H9 (cell line): Measurements from ENCODE around the gene IL36RN. TPM values are rescaled to one million over a fixed set of nuclear protein-coding genes. Genes with fewer than 3 reads are reported as not detected.

Source experiments
- DNase-seq: peaks from one replicate; pipeline ENCODE4 v3.0.0-alpha.2; 2017
- H2AFZ ChIP-seq: one replicate; pipeline ENCODE4 v1.6.1; 2013; ENCODE audit warnings: mild to moderate bottlenecking, low read length, control low read depth, moderate library complexity
- H2AK5ac ChIP-seq: 2 replicates; pipeline ENCODE4 v1.6.1; 2013; ENCODE audit warnings: low read length, control low read depth, mixed read lengths; ENCODE audit not compliant: insufficient read length
- H2BK120ac ChIP-seq: one replicate; pipeline ENCODE4 v1.6.1; 2013; ENCODE audit warnings: low read depth, mild to moderate bottlenecking, low read length, control low read depth, inconsistent platforms; ENCODE audit not compliant: poor library complexity, severe bottlenecking
- H2BK12ac ChIP-seq: 2 replicates; pipeline ENCODE4 v1.6.1; 2013; ENCODE audit warnings: low read length, control low read depth, mixed read lengths, low read depth; ENCODE audit not compliant: insufficient read length
- H2BK15ac ChIP-seq: 2 replicates; pipeline ENCODE4 v1.6.1; 2013; ENCODE audit warnings: low read depth, low read length, control low read depth
- H2BK20ac ChIP-seq: one replicate; pipeline ENCODE4 v1.6.1; 2013; ENCODE audit warnings: low read depth, mild to moderate bottlenecking, low read length, control low read depth, inconsistent platforms; ENCODE audit not compliant: poor library complexity, severe bottlenecking
- H2BK5ac ChIP-seq: 2 replicates; pipeline ENCODE4 v1.6.1; 2013; ENCODE audit warnings: low read length, control low read depth, mixed read lengths; ENCODE audit not compliant: insufficient read length
- H3K14ac ChIP-seq: 2 replicates; pipeline ENCODE4 v1.6.1; 2013; ENCODE audit warnings: low read length, control low read depth; ENCODE audit not compliant: insufficient read depth
- H3K18ac ChIP-seq: 2 replicates; pipeline ENCODE4 v1.6.1; 2013; ENCODE audit warnings: low read depth, mild to moderate bottlenecking, mixed read lengths, low read length, control low read depth; ENCODE audit not compliant: insufficient read length
- H3K23ac ChIP-seq: 2 replicates; pipeline ENCODE4 v1.6.1; 2013; ENCODE audit warnings: low read length, control low read depth, mixed read lengths, low read depth; ENCODE audit not compliant: insufficient read length
- H3K23me2 ChIP-seq: 2 replicates; pipeline ENCODE4 v1.6.1; 2013; ENCODE audit warnings: low read depth, mild to moderate bottlenecking, mixed read lengths, low read length, control low read depth; ENCODE audit not compliant: insufficient read length, poor library complexity, severe bottlenecking
- H3K27ac ChIP-seq: 2 replicates; pipeline ENCODE4 v1.5.1; 2013; ENCODE audit warnings: low read length, control low read depth, mixed read lengths, low read depth; ENCODE audit not compliant: insufficient read length
- H3K27me3 ChIP-seq: 2 replicates; pipeline ENCODE4 v1.6.1; 2013; ENCODE audit warnings: low read length, control low read depth, inconsistent platforms; ENCODE audit not compliant: insufficient read depth
- H3K4ac ChIP-seq: 2 replicates; pipeline ENCODE4 v1.6.1; 2013; ENCODE audit warnings: low read depth, mild to moderate bottlenecking, control low read depth, inconsistent platforms, low read length, moderate library complexity
- H3K4me1 ChIP-seq: 2 replicates; pipeline ENCODE4 v1.6.1; 2013; ENCODE audit warnings: low read length, control low read depth, inconsistent platforms; ENCODE audit not compliant: insufficient read depth
- H3K4me2 ChIP-seq: 2 replicates; pipeline ENCODE4 v1.6.1; 2013; ENCODE audit warnings: low read length, control low read depth, mixed read lengths; ENCODE audit not compliant: insufficient read length, insufficient read depth
- H3K56ac ChIP-seq: 2 replicates; pipeline ENCODE4 v1.6.1; 2013; ENCODE audit warnings: low read depth, mild to moderate bottlenecking, mixed read lengths, low read length, control low read depth; ENCODE audit not compliant: insufficient read length
- H3K79me1 ChIP-seq: 2 replicates; pipeline ENCODE4 v1.6.1; 2013; ENCODE audit warnings: low read depth, mild to moderate bottlenecking, moderate library complexity, low read length, control low read depth, inconsistent platforms; ENCODE audit not compliant: insufficient read depth, poor library complexity, severe bottlenecking
- H3K79me2 ChIP-seq: 2 replicates; pipeline ENCODE4 v1.6.1; 2013; ENCODE audit warnings: low read length, control low read depth, inconsistent platforms; ENCODE audit not compliant: insufficient read depth
- H3K9ac ChIP-seq: 2 replicates; pipeline ENCODE4 v1.6.1; 2013; ENCODE audit warnings: low read length, control low read depth, mixed read lengths; ENCODE audit not compliant: insufficient read length; ENCODE audit errors: extremely low read depth
- H3K9me3 ChIP-seq: one replicate; pipeline ENCODE4 v1.6.1; 2013; ENCODE audit warnings: low read depth, low read length, inconsistent platforms; ENCODE audit not compliant: control insufficient read depth
- H3T11ph ChIP-seq: one replicate; pipeline ENCODE4 v1.6.1; 2013; ENCODE audit warnings: mild to moderate bottlenecking, low read length, control low read depth, inconsistent platforms
- H4K20me1 ChIP-seq: one replicate; pipeline ENCODE4 v1.6.1; 2013; ENCODE audit not compliant: control insufficient read depth, insufficient read length, insufficient read depth
- H4K5ac ChIP-seq: 2 replicates; pipeline ENCODE4 v1.6.1; 2013; ENCODE audit warnings: low read depth, mild to moderate bottlenecking, mixed read lengths, low read length, control low read depth; ENCODE audit not compliant: insufficient read length
- H4K8ac ChIP-seq: replicated peaks from 2 replicates; pipeline ENCODE4 v1.6.1; 2013; ENCODE audit warnings: low read length, control low read depth, mixed read lengths, low read depth; ENCODE audit not compliant: insufficient read length
- H4K91ac ChIP-seq: 2 replicates; pipeline ENCODE4 v1.6.1; 2013; ENCODE audit warnings: low read depth, mild to moderate bottlenecking, moderate library complexity, mixed read lengths, low read length, control low read depth; ENCODE audit not compliant: insufficient read length
- H3K27ac Mint-ChIP-seq, 3 experiments: 2 replicates in 2 of 3; 3 replicates in 1 of 3; pipeline ENCODE4 v1.8.0; 2020 to 2021; ENCODE audit warnings: mixed read lengths in 3 of 3, mild to moderate bottlenecking in 1 of 3, moderate library complexity in 1 of 3
- H3K27me3 Mint-ChIP-seq: 2 replicates; pipeline ENCODE4 v1.8.0; 2021; ENCODE audit warnings: low read depth, mild to moderate bottlenecking, moderate library complexity, mixed read lengths
- H3K36me3 Mint-ChIP-seq, 3 experiments: 2 replicates in 2 of 3; 3 replicates in 1 of 3; pipeline ENCODE4 v1.8.0; 2020 to 2021; ENCODE audit warnings: low read depth in 3 of 3, mixed read lengths in 3 of 3; ENCODE audit not compliant: insufficient read depth in 1 of 3
- H3K4me1 Mint-ChIP-seq, 2 experiments: 2 replicates each; pipeline ENCODE4 v1.8.0; 2020; ENCODE audit warnings: mixed read lengths in 2 of 2
- H3K4me3 Mint-ChIP-seq, 2 experiments: 2 replicates in 1 of 2; 3 replicates in 1 of 2; pipeline ENCODE4 v1.8.0; 2020 to 2021; ENCODE audit warnings: mild to moderate bottlenecking in 2 of 2, mixed read lengths in 2 of 2, moderate library complexity in 1 of 2
- H3K9me3 Mint-ChIP-seq, 2 experiments: 2 replicates in 1 of 2; 3 replicates in 1 of 2; pipeline ENCODE4 v1.8.0; 2020; ENCODE audit warnings: mild to moderate bottlenecking in 2 of 2, mixed read lengths in 2 of 2, moderate library complexity in 1 of 2
- WGBS: extraction: QIAGEN DNeasy Blood & Tissue Kit; methylation state at CpG from one replicate; pipeline ENCODE4 v1.1.7; 2013; ENCODE audit warnings: missing lambda C conversion rate, low lambda C conversion rate, mixed read lengths; ENCODE audit not compliant: insufficient read length; ENCODE audit errors: extremely low coverage; 5-methylcytosine and 5-hydroxymethylcytosine counted together
- total RNA-seq: library from RNA; stranded (reverse); gene quantifications from 2 replicates; pipeline ENCODE4 v1.2.1, GENCODE V29; 2021
- TF ChIP-seq, protein P1 (sequence below): fragments of 200-600 bp; sonication (generic); conservative IDR thresholded peaks from 3 replicates; pipeline ENCODE4 v1.8.0; 2021; ENCODE audit warnings: antibody characterized with exemption, mild to moderate bottlenecking

The IL36RN gene
- total RNA-seq, 1 experiment from 2014 or later = not detected

GRCh38 chr2:113064281-113064680, 5.3 kb downstream of the IL36RN start:
- no peak overlapping the region for H3K4me2 ChIP-seq
- no peaks in the 10 kb centered on the region for H3K4me1 ChIP-seq
- no peak for DNase-seq
- Mint-ChIP-seq H3K4me3 (no peak overlapping the region), H3K4me1 (no peaks in the 10 kb centered on the region), H3K36me3 (peaks cover 0 to 2% (median 0%) of the 10 kb centered on the region in 3 experiments; a peak in 2 of 7 replicates), H3K27me3 (peaks cover 83% of the 10 kb centered on the region), H3K27ac (no peak overlapping the region; a peak in 1 of 7 replicates), H3K9me3 (peaks cover 11 to 45% of the 10 kb centered on the region in 2 experiments; a peak in 4 of 5 replicates)
- no peak overlapping the region for H2AFZ ChIP-seq
- no peaks in the 10 kb centered on the region for H3K23me2 ChIP-seq
- TF ChIP-seq, protein P1, sequence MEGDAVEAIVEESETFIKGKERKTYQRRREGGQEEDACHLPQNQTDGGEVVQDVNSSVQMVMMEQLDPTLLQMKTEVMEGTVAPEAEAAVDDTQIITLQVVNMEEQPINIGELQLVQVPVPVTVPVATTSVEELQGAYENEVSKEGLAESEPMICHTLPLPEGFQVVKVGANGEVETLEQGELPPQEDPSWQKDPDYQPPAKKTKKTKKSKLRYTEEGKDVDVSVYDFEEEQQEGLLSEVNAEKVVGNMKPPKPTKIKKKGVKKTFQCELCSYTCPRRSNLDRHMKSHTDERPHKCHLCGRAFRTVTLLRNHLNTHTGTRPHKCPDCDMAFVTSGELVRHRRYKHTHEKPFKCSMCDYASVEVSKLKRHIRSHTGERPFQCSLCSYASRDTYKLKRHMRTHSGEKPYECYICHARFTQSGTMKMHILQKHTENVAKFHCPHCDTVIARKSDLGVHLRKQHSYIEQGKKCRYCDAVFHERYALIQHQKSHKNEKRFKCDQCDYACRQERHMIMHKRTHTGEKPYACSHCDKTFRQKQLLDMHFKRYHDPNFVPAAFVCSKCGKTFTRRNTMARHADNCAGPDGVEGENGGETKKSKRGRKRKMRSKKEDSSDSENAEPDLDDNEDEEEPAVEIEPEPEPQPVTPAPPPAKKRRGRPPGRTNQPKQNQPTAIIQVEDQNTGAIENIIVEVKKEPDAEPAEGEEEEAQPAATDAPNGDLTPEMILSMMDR = no peak
- no peak overlapping the region for H2BK12ac ChIP-seq
- H4K5ac ChIP-seq = no peak overlapping the region
- no peak overlapping the region for H3K18ac ChIP-seq
- no peak overlapping the region for H2BK15ac ChIP-seq
- no peak overlapping the region for H2BK120ac ChIP-seq
- H3K27ac ChIP-seq = no peak overlapping the region
- no peak overlapping the region for H2BK20ac ChIP-seq
- no peak overlapping the region for H4K91ac ChIP-seq
- H3K9me3 ChIP-seq = no peaks in the 10 kb centered on the region
- H3K56ac ChIP-seq = no peak overlapping the region
- H3K14ac ChIP-seq = no peak overlapping the region
- H3K23ac ChIP-seq = no peak overlapping the region
- no peak overlapping the region for H3K9ac ChIP-seq
- H3K4ac ChIP-seq = no peak overlapping the region
- no peak overlapping the region for H2AK5ac ChIP-seq
- H3K79me1 ChIP-seq = no peaks in the 10 kb centered on the region
- no CpG with 5 or more reads among the region's 5 CpGs for WGBS
- peaks cover 2% of the 10 kb centered on the region; the same call in 1 of the 2 replicates for H3K27me3 ChIP-seq
- no peak overlapping the region for H4K8ac ChIP-seq
- H3K79me2 ChIP-seq = no peaks in the 10 kb centered on the region
- no peak overlapping the region for H3T11ph ChIP-seq
- H4K20me1 ChIP-seq = no peaks in the 10 kb centered on the region
- H2BK5ac ChIP-seq = no peak overlapping the region
